ENCODE results near the gene AIF1L. TPM values are rescaled to one million over a fixed set of nuclear protein-coding genes. Genes with fewer than 3 reads are reported as not detected.
"Not testable (repeated sequence)": the region's sequence is repeated elsewhere in the genome, so short reads cannot be mapped to it uniquely, and the experiment has no call there.

AIF1L gene
- total and polyA plus RNA-seq, 2 of the 13 experiments (the other 11 are each of a cell fraction or from before 2014, with no cell fraction given), result 12.4 to 36.5 TPM

GRCh38 chr9:131153595-131153994 is 57.3 kb downstream of the AIF1L start:
- TF ChIP-seq ZNF33A (CRISPR knock-in tag; IDR thresholded peaks at IDR 0.05; ENCODE audit: borderline replicate concordance) (no peak), SNAPC5 (CRISPR knock-in tag; IDR thresholded peaks at IDR 0.05; ENCODE audit: borderline replicate concordance) (no peak), ZUFSP (CRISPR knock-in tag; IDR thresholded peaks at IDR 0.05; ENCODE audit: borderline replicate concordance) (no peak), MIXL1 (CRISPR knock-in tag; IDR thresholded peaks at IDR 0.05) (no peak), ARNTL (CRISPR knock-in tag; IDR thresholded peaks at IDR 0.05) (no peak), MYNN (CRISPR knock-in tag; IDR thresholded peaks at IDR 0.05; ENCODE audit: low read depth) (no peak), CBX2 (IDR thresholded peaks at IDR 0.05; ENCODE audit: low read depth, low read length) (no peak), CBX2 (CRISPR knock-in tag; IDR thresholded peaks at IDR 0.05; ENCODE audit: low read depth) (no peak), MED1 (CRISPR knock-in tag; IDR thresholded peaks at IDR 0.05) (no peak), PRDM15 (CRISPR knock-in tag; IDR thresholded peaks at IDR 0.05) (no peak)
- no peak overlapping the region for H3K9ac ChIP-seq (ENCODE audit: insufficient read depth, low read depth, low read length)
- 97% methylated on average over 4 of the region's 4 CpGs for WGBS (ENCODE audit: low lambda C conversion rate)
- no peak for FAIRE-seq
- ChIA-PET POLR2A (no interaction called here), CTCF (ENCODE audit: low intra/inter-chr PET ratio, low total read pairs) (no interaction called here)
- no peak for DNase-seq (ENCODE audit: low spot score)
- peaks cover 31 to 76% of the 10 kb centered on the region in 2 experiments for H3K36me3 ChIP-seq (replicated peaks in 1 of 2; ENCODE audit: control insufficient read depth in 1 of 2, insufficient read depth in 2 of 2, low read length in 2 of 2)
- H3K4me2 ChIP-seq (ENCODE audit: low read depth, low read length), result no peak overlapping the region
- H2AFZ ChIP-seq (ENCODE audit: low read length), result no peak overlapping the region
- ATAC-seq, result no peak
- no peaks in the 10 kb centered on the region for H3K4me1 ChIP-seq (ENCODE audit: insufficient read depth, low read length)
- H3K27me3 ChIP-seq (ENCODE audit: control insufficient read depth in 1 of 2, insufficient read depth in 2 of 2, low read length in 2 of 2), result no peaks in the 10 kb centered on the region
- H3K27ac ChIP-seq (ENCODE audit: extremely low read length, insufficient read depth, low read length), result no peak overlapping the region
- no peak overlapping the region for H3K4me3 ChIP-seq (replicated peaks in 1 of 3; ENCODE audit: insufficient read depth in 1 of 3, low read depth in 2 of 3, low read length in 3 of 3)
- no TSS peak for BruUV-seq (replicated peaks)
- in situ Hi-C loops (cut with HindIII; ENCODE audit: extremely low pct_ligation_motif_present, low pct_unique_long_range_greater_than_20kb), result no loop called here
- no peaks in the 10 kb centered on the region for H3K9me3 ChIP-seq (ENCODE audit: low read length)
- intact Hi-C loops (cut with micrococcal nuclease; ENCODE audit: unreplicated experiment), result loop anchor here (5.0 kb wide), 1 partner anchor 276 kb away; no protein-coding TSS in a partner anchor
- H4K20me1 ChIP-seq (ENCODE audit: insufficient read depth, low read length), result 0 out of 2 replicates have a peak, but pooled peaks cover 3% of the 10 kb centered on the region
- peaks cover 3% of the 10 kb centered on the region for H3K79me2 ChIP-seq (ENCODE audit: insufficient read depth, low read length)

GRCh38 chr9:131158673-131159072 is 62.3 kb downstream of the AIF1L start:
- intact Hi-C loops (cut with micrococcal nuclease; ENCODE audit: unreplicated experiment); H3K4me1 ChIP-seq (ENCODE audit: insufficient read depth, low read length); POLR2A ChIA-PET; in situ Hi-C loops (cut with HindIII; ENCODE audit: extremely low pct_ligation_motif_present, low pct_unique_long_range_greater_than_20kb); H3K4me3 ChIP-seq (replicated peaks in 1 of 3; ENCODE audit: insufficient read depth in 1 of 3, low read depth in 2 of 3, low read length in 3 of 3); H3K9me3 ChIP-seq (ENCODE audit: low read length); H3K79me2 ChIP-seq (ENCODE audit: insufficient read depth, low read length); BruUV-seq (replicated peaks); H3K4me2 ChIP-seq (ENCODE audit: low read depth, low read length); H3K27ac ChIP-seq (ENCODE audit: extremely low read length, insufficient read depth, low read length); DNase-seq (ENCODE audit: low spot score); H2AFZ ChIP-seq (ENCODE audit: low read length); CTCF ChIA-PET (ENCODE audit: low intra/inter-chr PET ratio, low total read pairs); ATAC-seq; H4K20me1 ChIP-seq (ENCODE audit: insufficient read depth, low read length); H3K27me3 ChIP-seq (ENCODE audit: control insufficient read depth in 1 of 2, insufficient read depth in 2 of 2, low read length in 2 of 2); H3K9ac ChIP-seq (ENCODE audit: insufficient read depth, low read depth, low read length); FAIRE-seq: not testable (repeated sequence)
- H3K36me3 ChIP-seq (replicated peaks in 1 of 2; ENCODE audit: control insufficient read depth in 1 of 2, insufficient read depth in 2 of 2, low read length in 2 of 2), result peaks cover 14 to 74% of the 10 kb centered on the region in 2 experiments; a peak in 4 of 5 replicates
- 93% methylated on average over 1 of the region's 1 CpG for WGBS (ENCODE audit: low lambda C conversion rate)
